T-helper 1 cell treated with Interleukin-12 subunit alpha and Interleukin-12 subunit beta and Interleukin-4 antibody, amounts not matched to agents 30 ng/mL and 1 ng/mL, for 36 hours (primary cell): Measurements from ENCODE around the gene RETSAT. TPM values are rescaled to one million over a fixed set of nuclear protein-coding genes. Genes with fewer than 3 reads are reported as not detected.
"Not testable (repeated sequence)": the region's sequence is repeated elsewhere in the genome, so short reads cannot be mapped to it uniquely, and the experiment has no call there.

Source experiments
- intact Hi-C: fragments of 100-400 bp; cut with micrococcal nuclease; formaldehyde crosslinking; loops from one replicate; pipeline ENCODE4 v1.15.1; 2024
- total RNA-seq: library from RNA; stranded (reverse); gene quantifications from 2 replicates; pipeline ENCODE4 v1.2.3, GENCODE V29; 2022

Gene RETSAT
- total RNA-seq, 1 donor from 2014 or later, result 32.2 TPM

DNA sequence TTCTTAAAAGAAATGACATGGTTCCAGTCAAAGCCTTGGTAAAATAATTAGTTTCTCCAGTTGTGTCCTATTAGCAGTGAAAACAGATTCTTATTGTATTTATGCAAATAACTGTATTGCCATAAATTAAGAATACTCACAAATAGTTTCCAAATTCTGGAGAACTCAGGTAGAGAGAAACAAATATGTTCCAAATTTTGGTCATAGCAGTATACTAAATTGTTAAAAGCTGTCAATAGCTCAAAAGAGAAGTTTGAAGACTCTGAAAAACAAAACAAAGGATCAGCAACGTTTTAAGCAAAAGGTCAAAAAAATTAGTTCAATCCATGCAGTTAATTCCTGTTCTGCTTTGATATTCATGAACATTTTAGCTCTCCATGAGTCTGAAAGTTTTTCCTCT lies 25.7 kb upstream of the RETSAT start:
- intact Hi-C loops, result no loop called here

DNA sequence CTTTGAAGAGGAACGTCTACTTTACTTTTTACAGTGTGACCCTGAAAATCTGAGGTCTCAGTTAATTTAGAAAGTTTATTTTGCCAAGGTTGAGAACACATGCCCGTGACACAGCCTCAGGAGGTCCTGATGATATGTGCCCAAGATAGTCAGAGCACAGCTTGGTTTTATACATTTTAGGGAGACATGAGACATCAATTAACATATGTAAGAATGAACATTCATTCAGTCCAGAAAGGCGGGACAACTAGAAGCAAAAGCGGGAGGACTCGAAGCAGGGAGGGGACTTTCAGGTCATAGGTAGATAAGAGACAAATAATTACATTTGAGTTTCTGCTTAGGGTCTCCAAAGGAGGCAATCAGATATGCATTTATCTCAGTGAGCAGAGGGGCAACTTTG lies 23.9 kb upstream of the RETSAT start:
- intact Hi-C loops, result no loop called here

DNA sequence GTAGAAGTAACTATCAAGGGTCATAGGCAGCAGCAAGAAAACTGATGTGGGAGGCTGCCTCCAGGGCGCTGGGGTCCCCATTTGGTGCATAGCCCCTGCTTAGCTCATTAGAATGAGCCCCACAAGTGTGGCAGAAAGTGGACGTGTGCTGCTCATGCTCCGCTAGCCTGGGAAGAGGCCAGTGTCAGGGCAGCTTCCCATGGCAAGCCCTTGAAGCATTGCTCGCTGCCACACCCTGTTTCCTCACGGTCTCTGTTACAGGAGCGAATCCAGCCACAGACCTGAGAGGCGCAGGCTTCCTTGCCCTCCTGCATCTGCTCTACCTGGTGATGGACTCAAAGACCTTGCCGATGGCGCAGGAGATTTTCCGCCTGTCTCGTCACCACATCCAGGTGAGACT lies 22.8 kb upstream of the RETSAT start:
- intact Hi-C loops, result no loop called here

GRCh38 chr2:85376291-85377065 lies 22.1 kb upstream of the RETSAT start:
- intact Hi-C loops, result no loop called here

DNA sequence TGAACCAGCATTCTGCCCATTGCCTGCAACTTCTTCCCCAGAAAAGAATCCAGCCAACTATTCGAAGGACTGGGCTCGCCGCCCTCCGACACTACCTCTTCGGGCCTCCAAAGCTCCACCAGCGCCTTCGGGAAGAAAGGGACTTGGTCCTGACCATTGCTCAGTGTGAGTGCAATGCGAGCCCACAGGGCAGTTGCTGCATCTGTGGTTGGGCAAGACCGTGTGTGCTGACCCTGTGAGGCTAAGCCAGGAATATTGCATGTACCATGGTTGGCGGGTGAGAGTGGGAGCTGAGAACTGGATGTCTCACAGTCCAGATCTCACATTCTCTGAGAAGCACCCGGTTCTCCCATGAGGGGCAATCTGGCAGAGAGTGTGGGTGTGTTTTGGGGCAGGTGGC lies 16.7 kb upstream of the RETSAT start:
- intact Hi-C loops, result no loop called here

DNA sequence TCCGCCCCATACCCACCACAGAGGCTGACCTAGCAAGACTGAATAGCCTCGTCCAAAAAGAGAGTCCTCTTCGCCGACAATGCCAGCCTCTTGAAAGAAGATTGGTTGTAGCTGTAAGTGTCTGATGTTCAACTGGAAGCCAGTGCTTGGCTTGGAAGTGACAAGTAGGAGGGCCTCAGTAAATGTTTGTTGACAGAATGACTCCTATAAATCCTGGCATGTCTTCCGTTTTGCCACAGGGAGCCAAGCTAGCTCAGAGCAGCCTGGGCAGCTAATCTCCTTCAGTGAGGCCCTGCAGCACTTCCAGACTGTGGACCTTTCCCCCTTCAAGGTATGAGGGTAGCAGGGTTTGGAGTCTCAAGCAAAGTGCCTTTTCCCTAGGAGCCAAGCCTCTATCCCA lies 15.2 kb upstream of the RETSAT start:
- intact Hi-C loops, result no loop called here

GRCh38 chr2:85368921-85369320 lies 14.6 kb upstream of the RETSAT start:
- intact Hi-C loops, result no loop called here

GRCh38 chr2:85367180-85367579 lies 12.9 kb upstream of the RETSAT start:
- intact Hi-C loops, result no loop called here

DNA sequence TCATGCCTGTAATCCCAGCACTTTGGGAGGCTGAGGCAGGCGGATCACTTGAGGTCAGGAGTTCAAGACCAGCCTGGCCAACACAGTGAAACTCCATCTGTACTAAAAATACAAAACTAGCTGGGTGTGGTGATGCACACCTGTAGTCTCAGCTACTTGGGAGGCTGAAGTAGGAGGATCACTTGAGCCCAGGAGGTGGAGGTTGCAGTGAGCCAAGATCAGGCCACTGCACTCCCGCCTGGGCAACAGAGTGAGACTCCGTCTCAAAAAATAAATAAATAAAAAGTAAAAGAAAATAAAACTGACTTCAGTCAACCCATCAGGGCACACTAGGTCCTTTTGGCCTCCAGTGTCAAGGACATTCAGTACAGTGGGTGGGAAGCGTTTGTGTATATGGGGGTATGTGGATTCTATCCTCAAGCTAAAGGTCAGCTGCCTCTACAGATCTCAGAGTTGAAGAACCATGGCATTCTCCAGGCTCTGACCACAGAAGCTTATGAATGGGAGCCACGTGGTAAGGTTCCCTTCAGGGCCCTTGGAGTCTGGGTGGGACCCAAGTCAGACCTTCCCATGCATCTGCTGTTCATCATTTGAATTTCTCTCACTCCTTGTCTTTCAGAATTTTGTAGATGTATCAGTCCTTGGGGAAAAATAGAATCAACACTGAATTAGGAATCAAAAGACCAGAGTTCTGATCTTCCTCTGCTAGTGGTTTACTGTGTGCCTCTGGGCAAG lies 8.5 kb upstream of the RETSAT start:
- intact Hi-C loops, result not testable (repeated sequence)

DNA sequence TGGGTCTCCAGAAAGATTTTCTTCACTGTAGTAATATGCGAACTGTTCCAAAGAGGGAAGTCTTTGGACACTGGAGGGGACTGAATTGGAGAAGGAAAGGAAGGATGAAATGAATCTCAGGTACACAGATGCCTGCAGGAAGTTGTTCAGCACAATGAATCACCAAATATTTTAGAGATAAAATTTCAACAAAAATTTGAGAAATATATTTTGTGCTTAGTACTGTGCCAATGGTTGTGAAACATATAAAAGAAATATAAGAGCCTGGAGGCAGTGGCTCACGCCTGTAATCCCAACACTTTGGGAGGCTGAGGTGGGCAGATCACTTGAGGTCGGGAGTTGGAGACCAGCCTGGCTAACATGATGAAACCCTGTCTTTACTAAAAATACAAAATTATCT lies 3.4 kb upstream of the RETSAT start:
- intact Hi-C loops, result no loop called here

- intact Hi-C loops, result no loop called here
Observed at GRCh38 chr2:85356186-85356585, 1.9 kb upstream of the RETSAT start.

GRCh38 chr2:85355521-85355920 lies 1.2 kb upstream of the RETSAT start:
- intact Hi-C loops, result loop anchor here (2.0 kb wide), 2 partner anchors 53 to 839 kb away; partner anchors contain the start of gene IMMT

DNA sequence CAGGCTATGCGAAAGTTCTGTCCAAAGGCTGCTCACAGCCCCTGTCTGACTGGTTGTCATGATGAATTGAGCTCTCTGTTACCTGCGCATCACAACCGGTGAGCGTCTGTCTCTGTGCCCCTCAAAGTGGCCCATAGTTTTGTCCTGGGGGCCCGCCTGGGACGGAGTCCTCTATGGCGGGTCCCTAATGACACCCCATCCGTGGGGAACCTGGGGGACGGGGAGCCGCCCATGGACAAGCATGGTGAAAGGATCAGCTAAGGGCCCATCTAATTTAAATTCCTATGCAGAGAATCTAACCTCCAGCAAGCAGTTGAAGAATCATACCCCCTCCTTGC lies 714 bp upstream of the RETSAT start:
- intact Hi-C loops, result loop anchor here (2.0 kb wide), 2 partner anchors 54 to 840 kb away; partner anchors contain the start of gene IMMT

GRCh38 chr2:85353876-85354285 lies 447 bp downstream of the RETSAT start:
- intact Hi-C loops, result loop anchor here (1.0 to 5.0 kb wide), 14 partner anchors 26 to 1208 kb away; partner anchors contain the start of genes C2orf68, CHMP3, GGCX and IMMT

GRCh38 chr2:85347599-85347998 lies 6.7 kb downstream of the RETSAT start:
- intact Hi-C loops, result no loop called here

GRCh38 chr2:85344356-85344954 lies 9.9 kb downstream of the RETSAT start:
- intact Hi-C loops, result no loop called here

GRCh38 chr2:85343207-85343895 lies 11.0 kb downstream of the RETSAT start:
- intact Hi-C loops, result loop anchor here (1.0 kb wide), 1 partner anchor 26 kb away; no protein-coding TSS in a partner anchor

- intact Hi-C loops, result no loop called here
Observed at GRCh38 chr2:85342156-85342555, 12.2 kb downstream of the RETSAT start.

GRCh38 chr2:85341269-85342029 lies 12.9 kb downstream of the RETSAT start:
- intact Hi-C loops, result no loop called here

- intact Hi-C loops, result no loop called here
Observed at GRCh38 chr2:85340034-85340892, 14.1 kb downstream of the RETSAT start.
